Renal pelvis (tissue), 12 donors: ENCODE measurements around the gene KARS1. TPM values are rescaled to one million over a fixed set of nuclear protein-coding genes. Genes with fewer than 3 reads are reported as not detected.

ENCODE experiments used
- DNase-seq: peaks from one replicate; pipeline ENCODE4 v3.0.0-alpha.2; 2013
- long read RNA-seq, 16 experiments: transcript quantifications; one replicate each; lab custom pipeline, GENCODE V29; 2026
- polyA plus RNA-seq, 3 donors: library from polyadenylated mRNA; unstranded; fragments of 120-200 nt; gene quantifications; one replicate each; pipeline ENCODE4 v1.2.1, GENCODE V29; 2013; ENCODE audit not compliant: insufficient read length in 3 of 3

Gene KARS1
- polyA plus RNA-seq: 100 to 1,000 TPM; 126 to 140 (median 137) TPM
- long read RNA-seq, donor 1, transcript KARS-201 (14 exons, 2,005 nt): major isoform, 25 of 223 reads
- long read RNA-seq, donor 1, transcript KARS-211 (2 exons, 589 nt): minor isoform, 5 of 223 reads
- long read RNA-seq, donor 1, partial matches to known transcripts: 168 of 223 reads
- long read RNA-seq, donor 1, other reads (novel, unspliced or antisense): 21 of 223 reads
- long read RNA-seq, donor 2, transcript KARS-202 (15 exons, 2,421 nt): minor isoform, 5 of 51 reads
- long read RNA-seq, donor 2, transcript KARS-211 (2 exons, 589 nt): minor isoform, 7 of 51 reads
- long read RNA-seq, donor 2, transcript KARS-201 (14 exons, 2,005 nt): major isoform, 32 of 51 reads
- long read RNA-seq, donor 2, partial matches to known transcripts: 5 of 51 reads
- long read RNA-seq, donor 2, other reads (novel, unspliced or antisense): 0 of 51 reads
- long read RNA-seq, donor 3, transcript KARS-211 (2 exons, 589 nt): minor isoform, 7 of 40 reads
- long read RNA-seq, donor 3, transcript KARS-201 (14 exons, 2,005 nt): major isoform, 23 of 40 reads
- long read RNA-seq, donor 3, partial matches to known transcripts: 5 of 40 reads
- long read RNA-seq, donor 3, other reads (novel, unspliced or antisense): 0 of 40 reads
- long read RNA-seq, donor 4, transcript KARS-201 (14 exons, 2,005 nt): major isoform, 27 of 38 reads
- long read RNA-seq, donor 4, partial matches to known transcripts: 6 of 38 reads
- long read RNA-seq, donor 4, other reads (novel, unspliced or antisense): 0 of 38 reads
- long read RNA-seq, donor 5, transcript KARS-211 (2 exons, 589 nt): minor isoform, 5 of 219 reads
- long read RNA-seq, donor 5, transcript KARS-202 (15 exons, 2,421 nt): minor isoform, 5 of 219 reads
- long read RNA-seq, donor 5, transcript KARS-201 (14 exons, 2,005 nt): major isoform, 12 of 219 reads
- long read RNA-seq, donor 5, partial matches to known transcripts: 188 of 219 reads
- long read RNA-seq, donor 5, other reads (novel, unspliced or antisense): 9 of 219 reads
- long read RNA-seq, donor 6, transcript KARS-202 (15 exons, 2,421 nt): minor isoform, 8 of 33 reads
- long read RNA-seq, donor 6, transcript KARS-201 (14 exons, 2,005 nt): major isoform, 19 of 33 reads
- long read RNA-seq, donor 6, transcript KARS-211 (2 exons, 589 nt): minor isoform, 5 of 33 reads
- long read RNA-seq, donor 6, partial matches to known transcripts: 0 of 33 reads
- long read RNA-seq, donor 6, other reads (novel, unspliced or antisense): 0 of 33 reads
- long read RNA-seq, donor 7, transcript KARS-202 (15 exons, 2,421 nt): minor isoform, 6 of 188 reads
- long read RNA-seq, donor 7, transcript KARS-211 (2 exons, 589 nt): minor isoform, 13 of 188 reads
- long read RNA-seq, donor 7, transcript KARS-201 (14 exons, 2,005 nt): major isoform, 29 of 188 reads
- long read RNA-seq, donor 7, partial matches to known transcripts: 5 of 188 reads
- long read RNA-seq, donor 7, other reads (novel, unspliced or antisense): 132 of 188 reads
- long read RNA-seq, donor 8, transcript KARS-211 (2 exons, 589 nt): minor isoform, 5 of 24 reads
- long read RNA-seq, donor 8, transcript KARS-201 (14 exons, 2,005 nt): major isoform, 9 of 24 reads
- long read RNA-seq, donor 8, partial matches to known transcripts: 7 of 24 reads
- long read RNA-seq, donor 8, other reads (novel, unspliced or antisense): 0 of 24 reads
- long read RNA-seq, donor 9, transcript KARS-202 (15 exons, 2,421 nt): minor isoform, 6 of 47 reads
- long read RNA-seq, donor 9, transcript KARS-211 (2 exons, 589 nt): minor isoform, 11 of 47 reads
- long read RNA-seq, donor 9, transcript KARS-201 (14 exons, 2,005 nt): major isoform, 24 of 47 reads
- long read RNA-seq, donor 9, partial matches to known transcripts: 6 of 47 reads
- long read RNA-seq, donor 9, other reads (novel, unspliced or antisense): 0 of 47 reads
- long read RNA-seq, donor 10, transcript KARS-201 (14 exons, 2,005 nt): major isoform, 18 of 40 reads
- long read RNA-seq, donor 10, transcript KARS-211 (2 exons, 589 nt): minor isoform, 9 of 40 reads
- long read RNA-seq, donor 10, transcript KARS-202 (15 exons, 2,421 nt): minor isoform, 6 of 40 reads
- long read RNA-seq, donor 10, partial matches to known transcripts: 6 of 40 reads
- long read RNA-seq, donor 10, other reads (novel, unspliced or antisense): 0 of 40 reads
- long read RNA-seq, donor 11, transcript KARS-211 (2 exons, 589 nt): minor isoform, 9 of 130 reads
- long read RNA-seq, donor 11, transcript KARS-201 (14 exons, 2,005 nt): major isoform, 12 of 130 reads
- long read RNA-seq, donor 11, partial matches to known transcripts: 13 of 130 reads
- long read RNA-seq, donor 11, other reads (novel, unspliced or antisense): 95 of 130 reads
- long read RNA-seq, donor 12, transcript KARS-201 (14 exons, 2,005 nt): major isoform, 33 of 229 reads
- long read RNA-seq, donor 12, transcript KARS-211 (2 exons, 589 nt): minor isoform, 5 of 229 reads
- long read RNA-seq, donor 12, partial matches to known transcripts: 20 of 229 reads
- long read RNA-seq, donor 12, other reads (novel, unspliced or antisense): 169 of 229 reads
- long read RNA-seq, donor 13, transcript KARS-211 (2 exons, 589 nt): major isoform, 12 of 30 reads
- long read RNA-seq, donor 13, transcript KARS-201 (14 exons, 2,005 nt): minor isoform, 11 of 30 reads
- long read RNA-seq, donor 13, partial matches to known transcripts: 5 of 30 reads
- long read RNA-seq, donor 13, other reads (novel, unspliced or antisense): 0 of 30 reads
- long read RNA-seq, donor 14: 0 reads
- long read RNA-seq, donor 15: 0 reads
- long read RNA-seq, donor 16, transcript KARS-211 (2 exons, 589 nt): minor isoform, 13 of 440 reads
- long read RNA-seq, donor 16, transcript KARS-202 (15 exons, 2,421 nt): minor isoform, 11 of 440 reads
- long read RNA-seq, donor 16, transcript KARS-201 (14 exons, 2,005 nt): major isoform, 38 of 440 reads
- long read RNA-seq, donor 16, partial matches to known transcripts: 252 of 440 reads
- long read RNA-seq, donor 16, other reads (novel, unspliced or antisense): 124 of 440 reads

GRCh38 chr16:75647492-75648264 lies at the start of gene KARS1, which contains the start of gene TERF2IP:
Gene KARS1 (minus strand): TSS chr16:75647665. CDS start chr16:75647639, 26 bp downstream.
Gene TERF2IP (plus strand): TSS chr16:75647773. CDS start chr16:75647883, 110 bp downstream.
- peak; percentile 93 for DNase-seq

DNA sequence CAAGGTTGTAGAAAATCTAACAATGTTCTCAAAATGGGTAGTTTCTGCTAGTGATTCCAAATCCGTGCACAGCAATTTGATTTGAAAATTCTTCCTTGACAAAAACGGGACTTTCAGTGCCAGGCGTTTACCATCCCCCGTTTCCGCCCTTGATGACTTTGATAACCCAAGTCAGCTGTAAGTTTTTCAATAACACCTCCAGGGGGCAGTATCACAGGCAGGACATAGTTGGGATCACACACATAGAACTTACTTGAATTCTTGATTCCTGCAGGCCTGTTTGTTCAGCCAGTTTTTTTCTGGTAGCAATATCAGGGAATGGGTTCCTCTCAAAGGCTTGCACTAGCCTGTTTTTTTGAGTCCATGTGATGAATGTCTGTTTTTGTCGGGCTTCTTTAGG lies 48.2 kb upstream of the KARS1 start:
- DNase-seq: no peak

- no peak for DNase-seq
Observed at GRCh38 chr16:75687361-75687760, 39.9 kb upstream of the KARS1 start.

DNA sequence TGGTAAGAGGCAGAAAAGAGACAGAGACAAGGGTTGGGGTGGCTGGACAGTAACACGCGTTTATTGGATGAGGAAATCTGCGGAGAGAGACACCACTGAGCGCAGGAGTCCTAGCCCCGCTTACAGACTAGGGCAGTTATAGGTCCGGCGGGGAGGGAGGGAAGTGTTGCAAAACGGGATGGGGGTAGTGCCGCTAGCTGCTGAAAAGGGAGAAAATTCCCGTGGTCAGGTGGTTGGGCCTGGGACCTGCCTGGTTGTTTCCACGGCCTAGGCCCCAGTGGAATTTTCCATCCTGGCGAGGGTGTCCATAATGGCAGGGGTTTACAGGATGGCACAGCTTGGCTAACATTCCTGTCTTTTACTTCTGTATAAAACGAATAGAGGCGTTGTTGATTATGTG lies 34.8 kb upstream of the KARS1 start:
- DNase-seq: no peak

- no peak for DNase-seq
Observed at GRCh38 chr16:75679366-75679765, 31.9 kb upstream of the KARS1 start.

- DNase-seq: no peak
Observed at GRCh38 chr16:75676909-75677308, 29.4 kb upstream of the KARS1 start, which contains the start of gene CPHXL2. Gene CPHXL2 (minus strand): TSS chr16:75677009. CDS start chr16:75676999, 10 bp downstream.

- DNase-seq: no peak
Observed at GRCh38 chr16:75667503-75667902, 20.0 kb upstream of the KARS1 start.

GRCh38 chr16:75660726-75661302 lies 13.3 kb upstream of the KARS1 start:
- DNase-seq: no peak

- DNase-seq: no peak
Observed at GRCh38 chr16:75660321-75660720, 12.9 kb upstream of the KARS1 start.

DNA sequence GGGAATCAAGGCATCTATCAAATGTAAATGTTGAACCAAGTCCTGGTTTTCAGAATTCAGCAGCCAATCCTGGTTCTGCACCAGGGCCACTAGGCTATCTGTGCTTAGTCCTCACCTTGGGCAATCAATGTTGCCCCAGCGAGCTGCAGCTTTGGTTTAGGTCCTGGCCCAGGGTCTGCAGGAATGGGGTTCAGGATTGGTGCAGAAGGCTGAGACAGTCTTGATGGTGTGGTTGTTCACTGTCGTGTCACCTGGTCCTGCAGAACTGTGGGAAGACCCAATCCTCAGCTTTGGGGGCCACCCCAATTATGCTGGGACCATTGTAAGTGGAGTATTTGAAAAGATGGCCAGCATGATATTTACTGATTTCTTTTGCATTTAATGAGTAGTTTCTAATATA lies 10.7 kb upstream of the KARS1 start:
- DNase-seq: no peak

- DNase-seq: no peak
Observed at GRCh38 chr16:75653922-75654321, 6.5 kb upstream of the KARS1 start.

DNA sequence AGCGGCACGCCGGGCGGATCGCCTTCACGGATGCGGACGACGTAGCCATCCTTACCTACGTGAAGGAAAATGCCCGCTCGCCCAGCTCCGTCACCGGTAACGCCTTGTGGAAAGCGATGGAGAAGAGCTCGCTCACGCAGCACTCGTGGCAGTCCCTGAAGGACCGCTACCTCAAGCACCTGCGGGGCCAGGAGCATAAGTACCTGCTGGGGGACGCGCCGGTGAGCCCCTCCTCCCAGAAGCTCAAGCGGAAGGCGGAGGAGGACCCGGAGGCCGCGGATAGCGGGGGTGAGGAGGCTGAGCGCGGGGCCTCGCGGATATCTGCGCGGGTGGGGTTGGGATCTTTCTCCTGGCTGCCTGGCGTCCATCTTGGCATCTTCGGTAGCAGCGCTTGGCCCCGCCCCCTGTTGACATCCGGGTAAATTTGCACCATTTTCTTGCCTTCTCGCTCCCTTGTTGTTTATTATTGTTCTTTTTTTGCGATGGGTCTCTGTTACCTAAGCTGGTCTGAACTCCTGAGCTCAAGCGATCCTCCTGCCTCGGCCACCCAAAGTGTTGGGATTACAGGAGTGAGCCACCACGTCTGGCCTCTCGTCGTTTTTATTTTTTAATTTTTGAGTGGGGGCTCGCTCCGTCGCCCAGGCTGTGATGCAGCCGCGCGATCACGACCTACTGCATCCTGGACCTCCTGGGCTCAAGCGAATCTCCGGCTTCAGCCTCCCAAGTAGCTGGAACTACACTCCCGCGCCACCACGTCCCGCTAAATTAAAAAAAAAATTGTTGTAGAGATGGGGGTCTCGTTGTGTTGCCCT lies 1.0 kb upstream of the KARS1 start:
- peak; percentile 90 for DNase-seq

DNA sequence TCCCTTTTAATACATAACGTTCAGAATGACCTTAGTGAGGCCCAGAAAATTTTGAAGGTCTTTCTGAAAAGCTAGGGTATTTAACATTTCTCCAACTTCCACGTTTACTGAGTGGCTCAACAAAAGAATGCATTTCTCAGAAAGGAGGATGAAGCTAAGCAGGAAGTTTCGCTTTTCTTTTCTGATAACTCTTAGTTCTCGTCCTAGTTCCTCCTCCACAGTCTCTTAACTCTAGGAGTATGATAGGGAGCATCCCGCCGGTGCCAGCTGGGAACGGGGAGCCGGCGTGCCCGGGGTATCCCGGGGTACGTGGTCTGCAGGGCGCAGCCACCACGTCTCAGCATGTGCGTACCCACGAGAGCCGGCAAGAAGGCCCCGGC lies 363 bp downstream of the KARS1 start:
- no peak for DNase-seq

- DNase-seq: no peak
Observed at GRCh38 chr16:75644240-75645012, 3.0 kb downstream of the KARS1 start.

GRCh38 chr16:75640598-75640997 lies 6.9 kb downstream of the KARS1 start:
- DNase-seq: no peak
